Neuronal stem cell (in vitro differentiated cells): Measurements from ENCODE around the gene SGSH.

Experiments used
- DNase-seq: peaks from one replicate; pipeline ENCODE4 v3.0.0-alpha.2; 2013; ENCODE audit warnings: low spot score
- H2AFZ ChIP-seq: one replicate; pipeline ENCODE4 v1.6.1; 2013; ENCODE audit warnings: mild to moderate bottlenecking, low read length, inconsistent platforms
- H2AK5ac ChIP-seq: 2 replicates; pipeline ENCODE4 v1.6.1; 2013; ENCODE audit warnings: low read depth, mild to moderate bottlenecking, inconsistent platforms, low read length, moderate library complexity, mixed read lengths
- H2BK120ac ChIP-seq: 2 replicates; pipeline ENCODE4 v1.6.1; 2013; ENCODE audit warnings: low read depth, mild to moderate bottlenecking, inconsistent platforms, low read length, moderate library complexity, mixed read lengths
- H2BK12ac ChIP-seq: one replicate; pipeline ENCODE4 v1.6.1; 2013; ENCODE audit warnings: low read length, inconsistent platforms
- H2BK15ac ChIP-seq: 2 replicates; pipeline ENCODE4 v1.6.1; 2013; ENCODE audit warnings: mild to moderate bottlenecking, low read length, inconsistent platforms, mixed read lengths
- H2BK5ac ChIP-seq: one replicate; pipeline ENCODE4 v1.6.1; 2013; ENCODE audit warnings: inconsistent platforms, mild to moderate bottlenecking, low read length, moderate library complexity
- H3K14ac ChIP-seq: one replicate; pipeline ENCODE4 v1.6.1; 2013; ENCODE audit warnings: low read length, inconsistent platforms
- H3K18ac ChIP-seq: 2 replicates; pipeline ENCODE4 v1.6.1; 2013; ENCODE audit warnings: low read length, inconsistent platforms
- H3K23ac ChIP-seq: 2 replicates; pipeline ENCODE4 v1.6.1; 2013; ENCODE audit warnings: low read depth, mild to moderate bottlenecking, mixed read lengths, low read length, inconsistent platforms; ENCODE audit not compliant: poor library complexity
- H3K27ac ChIP-seq: replicated peaks from 3 replicates; pipeline ENCODE4 v1.5.1; 2013; ENCODE audit warnings: low read length, inconsistent platforms
- H3K27me3 ChIP-seq, 3 experiments: 2 replicates each; pipeline ENCODE4 v1.6.1; 2013; ENCODE audit warnings: low read length in 3 of 3, mild to moderate bottlenecking in 2 of 3, inconsistent platforms in 1 of 3, low read depth in 1 of 3, mixed read lengths in 1 of 3, moderate library complexity in 1 of 3; ENCODE audit not compliant: control insufficient read depth in 3 of 3, insufficient read depth in 3 of 3
- H3K36me3 ChIP-seq, 2 donors: replicated peaks in 1 of 2; 2 replicates each; pipeline ENCODE4 v1.6.1; 2013; ENCODE audit warnings: low read length in 2 of 2; ENCODE audit not compliant: control insufficient read depth in 2 of 2, insufficient read depth in 2 of 2
- H3K4ac ChIP-seq: 2 replicates; pipeline ENCODE4 v1.6.1; 2013; ENCODE audit warnings: inconsistent platforms, mild to moderate bottlenecking, low read length, moderate library complexity
- H3K4me1 ChIP-seq, 2 donors: 1 replicate in 1 of 2; 2 replicates in 1 of 2; pipeline ENCODE4 v1.6.1; 2013; ENCODE audit warnings: low read length in 2 of 2, low read depth in 1 of 2; ENCODE audit not compliant: control insufficient read depth in 2 of 2, insufficient read depth in 1 of 2
- H3K4me2 ChIP-seq: one replicate; pipeline ENCODE4 v1.6.1; 2013; ENCODE audit warnings: mild to moderate bottlenecking, low read length, inconsistent platforms; ENCODE audit not compliant: insufficient read depth, poor library complexity, severe bottlenecking
- H3K4me3 ChIP-seq, 2 donors: 2 replicates each; pipeline ENCODE4 v1.5.1; 2013; ENCODE audit warnings: low read length in 2 of 2, mild to moderate bottlenecking in 2 of 2, inconsistent platforms in 1 of 2, moderate library complexity in 1 of 2
- H3K79me1 ChIP-seq: one replicate; pipeline ENCODE4 v1.6.1; 2013; ENCODE audit warnings: low read depth, mild to moderate bottlenecking, inconsistent platforms, low read length, moderate library complexity
- H3K9ac ChIP-seq: one replicate; pipeline ENCODE4 v1.6.1; 2013; ENCODE audit warnings: mild to moderate bottlenecking, low read depth, low read length, inconsistent platforms; ENCODE audit not compliant: poor library complexity
- H3K9me3 ChIP-seq, 2 donors: replicated peaks in 1 of 2; 2 replicates each; pipeline versions ENCODE3 to v1.6.1; 2013; ENCODE audit warnings: low read length in 2 of 2, mild to moderate bottlenecking in 2 of 2, inconsistent platforms in 1 of 2, low read depth in 1 of 2, mixed read lengths in 1 of 2, moderate library complexity in 1 of 2; ENCODE audit not compliant: control insufficient read depth in 2 of 2, insufficient read depth in 1 of 2
- H4K8ac ChIP-seq: one replicate; pipeline ENCODE4 v1.6.1; 2013; ENCODE audit warnings: low read depth, mild to moderate bottlenecking, inconsistent platforms, low read length, moderate library complexity
- H4K91ac ChIP-seq: one replicate; pipeline ENCODE4 v1.6.1; 2013; ENCODE audit warnings: low read length, low read depth, mild to moderate bottlenecking, inconsistent platforms; ENCODE audit not compliant: poor library complexity
- WGBS, 2 donors: extraction: QIAGEN DNeasy Blood & Tissue Kit; methylation state at CpG; one replicate each; pipeline ENCODE4 v1.1.7; 2013; ENCODE audit warnings: missing lambda C conversion rate in 2 of 2, mixed read lengths in 1 of 2; ENCODE audit not compliant: insufficient read length in 2 of 2, insufficient replicate concordance in 1 of 2; ENCODE audit errors: extremely low coverage in 2 of 2; 5-methylcytosine and 5-hydroxymethylcytosine counted together

SGSH gene

DNA sequence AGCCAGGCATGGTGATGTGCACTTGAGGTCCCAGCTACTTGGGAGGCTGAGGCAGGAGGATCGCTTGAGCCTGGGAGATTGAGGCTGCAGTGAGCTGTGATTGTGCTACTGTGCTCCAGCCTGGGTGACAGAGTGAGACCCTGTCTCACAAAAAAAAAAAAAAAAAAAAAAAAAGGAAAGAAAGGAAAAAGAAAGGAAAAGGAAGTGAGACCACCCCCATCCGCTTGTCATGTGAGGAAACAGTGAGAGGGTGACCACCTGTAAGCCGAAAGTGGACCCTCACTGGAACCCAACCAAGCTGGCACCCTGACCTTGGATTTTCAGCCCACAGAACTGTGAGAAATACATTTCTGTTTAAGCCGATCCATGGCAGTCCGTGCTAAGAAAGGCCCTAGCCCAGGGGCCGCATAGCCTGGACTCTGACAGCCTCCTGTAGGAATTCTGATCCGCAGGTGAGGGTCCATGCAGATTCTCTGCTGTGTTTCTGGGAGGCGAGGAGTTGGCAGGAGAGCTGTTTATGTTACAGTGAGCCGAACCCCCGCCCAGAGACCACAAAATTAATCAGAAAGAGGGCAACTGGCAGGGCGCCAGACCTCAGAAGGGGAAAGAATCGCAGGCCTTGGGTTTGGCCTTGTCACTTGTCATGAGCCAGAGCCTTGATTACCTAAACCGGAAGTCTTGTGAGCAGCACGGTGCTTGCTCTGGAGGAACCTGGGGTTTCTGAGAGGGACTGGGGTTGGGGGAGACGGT, 945 bp downstream of the SGSH start:
- peak overlapping the region; percentile 96 for H3K18ac ChIP-seq
- no peak overlapping the region for H4K91ac ChIP-seq
- no peak overlapping the region for H2BK12ac ChIP-seq
- H3K9me3 ChIP-seq = no peaks in the 10 kb centered on the region
- H3K4me3 ChIP-seq = peak overlapping the region; percentile 61 to 84
- WGBS, 2 donors = no CpG with 5 or more reads among the region's 15 CpGs
- H3K27me3 ChIP-seq = no peaks in the 10 kb centered on the region
- H2BK15ac ChIP-seq = peak overlapping the region; percentile 87
- H2BK120ac ChIP-seq = no peak overlapping the region
- H2AFZ ChIP-seq = peak overlapping the region; percentile 99
- peak overlapping the region; percentile 93 for H2AK5ac ChIP-seq
- H3K36me3 ChIP-seq = peaks cover 8 to 25% of the 10 kb centered on the region in 2 donors
- no peak overlapping the region for H3K27ac ChIP-seq
- H3K79me1 ChIP-seq = peaks cover 7% of the 10 kb centered on the region
- no peak for DNase-seq
- H3K4me2 ChIP-seq = peak overlapping the region; percentile 99
- peak overlapping the region; percentile 87 for H3K23ac ChIP-seq
- no peak overlapping the region for H2BK5ac ChIP-seq
- H3K4ac ChIP-seq = no peak overlapping the region
- H3K9ac ChIP-seq = peak overlapping the region; percentile 99
- no peak overlapping the region for H3K14ac ChIP-seq
- H3K4me1 ChIP-seq = peaks cover 7 to 14% of the 10 kb centered on the region in 2 donors
- no peak overlapping the region for H4K8ac ChIP-seq

GRCh38 chr17:80218391-80218790, 1.7 kb downstream of the SGSH start:
- H3K4me1 ChIP-seq = peaks cover 7 to 14% of the 10 kb centered on the region in 2 donors
- no peak overlapping the region for H3K14ac ChIP-seq
- no peak overlapping the region for H4K8ac ChIP-seq
- H3K36me3 ChIP-seq = peaks cover 9 to 31% of the 10 kb centered on the region in 2 donors
- H2AK5ac ChIP-seq = no peak overlapping the region
- H3K4me3 ChIP-seq = no peak overlapping the region
- H3K23ac ChIP-seq = peak overlapping the region; percentile 58
- no peaks in the 10 kb centered on the region for H3K9me3 ChIP-seq
- H2BK5ac ChIP-seq = no peak overlapping the region
- H3K4ac ChIP-seq = no peak overlapping the region
- H3K18ac ChIP-seq = no peak overlapping the region
- DNase-seq = no peak
- H3K4me2 ChIP-seq = no peak overlapping the region
- no peaks in the 10 kb centered on the region for H3K27me3 ChIP-seq
- no peak overlapping the region for H4K91ac ChIP-seq
- peaks cover 7% of the 10 kb centered on the region for H3K79me1 ChIP-seq
- no peak overlapping the region for H3K27ac ChIP-seq
- no peak overlapping the region for H2BK12ac ChIP-seq
- no peak overlapping the region for H2BK120ac ChIP-seq
- H2AFZ ChIP-seq = no peak overlapping the region
- H3K9ac ChIP-seq = no peak overlapping the region
- no peak overlapping the region for H2BK15ac ChIP-seq
- no CpG with 5 or more reads among the region's 7 CpGs for WGBS, 2 donors

- peaks cover 7% of the 10 kb centered on the region for H3K79me1 ChIP-seq
- H3K27me3 ChIP-seq = no peaks in the 10 kb centered on the region
- H3K14ac ChIP-seq = no peak overlapping the region
- H3K4me2 ChIP-seq = no peak overlapping the region
- no peak overlapping the region for H4K91ac ChIP-seq
- no peak overlapping the region for H3K27ac ChIP-seq
- H3K18ac ChIP-seq = no peak overlapping the region
- no peaks in the 10 kb centered on the region for H3K9me3 ChIP-seq
- no peak overlapping the region for H4K8ac ChIP-seq
- no peak overlapping the region for H2AFZ ChIP-seq
- no peak for DNase-seq
- no peak overlapping the region for H2AK5ac ChIP-seq
- no peak overlapping the region for H3K4ac ChIP-seq
- no peak overlapping the region for H2BK5ac ChIP-seq
- no peak overlapping the region for H3K9ac ChIP-seq
- peaks cover 7 to 25% of the 10 kb centered on the region in 2 donors for H3K36me3 ChIP-seq
- WGBS, 2 donors = no CpG with 5 or more reads among the region's 13 CpGs
- H3K23ac ChIP-seq = peak overlapping the region; percentile 58
- no peak overlapping the region for H2BK12ac ChIP-seq
- no peak overlapping the region for H2BK15ac ChIP-seq
- peak overlapping the region in 1 of 2 donors; percentile 42 for H3K4me3 ChIP-seq
- H3K4me1 ChIP-seq = peaks cover 7 to 14% of the 10 kb centered on the region in 2 donors
- no peak overlapping the region for H2BK120ac ChIP-seq
Measured at GRCh38 chr17:80217703-80218362, 2.3 kb downstream of the SGSH start.
